H9 (cell line): ENCODE measurements around the gene KCNG2. TPM values are rescaled to one million over a fixed set of nuclear protein-coding genes. Genes with fewer than 3 reads are reported as not detected.

Source experiments
- DNase-seq: peaks from one replicate; pipeline ENCODE4 v3.0.0-alpha.2; 2017
- H2AFZ ChIP-seq: one replicate; pipeline ENCODE4 v1.6.1; 2013; ENCODE audit warnings: mild to moderate bottlenecking, low read length, control low read depth, moderate library complexity
- H2AK5ac ChIP-seq: 2 replicates; pipeline ENCODE4 v1.6.1; 2013; ENCODE audit warnings: low read length, control low read depth, mixed read lengths; ENCODE audit not compliant: insufficient read length
- H2BK120ac ChIP-seq: one replicate; pipeline ENCODE4 v1.6.1; 2013; ENCODE audit warnings: low read depth, mild to moderate bottlenecking, low read length, control low read depth, inconsistent platforms; ENCODE audit not compliant: poor library complexity, severe bottlenecking
- H2BK12ac ChIP-seq: 2 replicates; pipeline ENCODE4 v1.6.1; 2013; ENCODE audit warnings: low read length, control low read depth, mixed read lengths, low read depth; ENCODE audit not compliant: insufficient read length
- H2BK15ac ChIP-seq: 2 replicates; pipeline ENCODE4 v1.6.1; 2013; ENCODE audit warnings: low read depth, low read length, control low read depth
- H2BK20ac ChIP-seq: one replicate; pipeline ENCODE4 v1.6.1; 2013; ENCODE audit warnings: low read depth, mild to moderate bottlenecking, low read length, control low read depth, inconsistent platforms; ENCODE audit not compliant: poor library complexity, severe bottlenecking
- H2BK5ac ChIP-seq: 2 replicates; pipeline ENCODE4 v1.6.1; 2013; ENCODE audit warnings: low read length, control low read depth, mixed read lengths; ENCODE audit not compliant: insufficient read length
- H3K14ac ChIP-seq: 2 replicates; pipeline ENCODE4 v1.6.1; 2013; ENCODE audit warnings: low read length, control low read depth; ENCODE audit not compliant: insufficient read depth
- H3K18ac ChIP-seq: 2 replicates; pipeline ENCODE4 v1.6.1; 2013; ENCODE audit warnings: low read depth, mild to moderate bottlenecking, mixed read lengths, low read length, control low read depth; ENCODE audit not compliant: insufficient read length
- H3K23ac ChIP-seq: 2 replicates; pipeline ENCODE4 v1.6.1; 2013; ENCODE audit warnings: low read length, control low read depth, mixed read lengths, low read depth; ENCODE audit not compliant: insufficient read length
- H3K23me2 ChIP-seq: 2 replicates; pipeline ENCODE4 v1.6.1; 2013; ENCODE audit warnings: low read depth, mild to moderate bottlenecking, mixed read lengths, low read length, control low read depth; ENCODE audit not compliant: insufficient read length, poor library complexity, severe bottlenecking
- H3K27ac ChIP-seq: 2 replicates; pipeline ENCODE4 v1.5.1; 2013; ENCODE audit warnings: low read length, control low read depth, mixed read lengths, low read depth; ENCODE audit not compliant: insufficient read length
- H3K27me3 ChIP-seq: 2 replicates; pipeline ENCODE4 v1.6.1; 2013; ENCODE audit warnings: low read length, control low read depth, inconsistent platforms; ENCODE audit not compliant: insufficient read depth
- H3K4ac ChIP-seq: 2 replicates; pipeline ENCODE4 v1.6.1; 2013; ENCODE audit warnings: low read depth, mild to moderate bottlenecking, control low read depth, inconsistent platforms, low read length, moderate library complexity
- H3K4me1 ChIP-seq: 2 replicates; pipeline ENCODE4 v1.6.1; 2013; ENCODE audit warnings: low read length, control low read depth, inconsistent platforms; ENCODE audit not compliant: insufficient read depth
- H3K4me2 ChIP-seq: 2 replicates; pipeline ENCODE4 v1.6.1; 2013; ENCODE audit warnings: low read length, control low read depth, mixed read lengths; ENCODE audit not compliant: insufficient read length, insufficient read depth
- H3K56ac ChIP-seq: 2 replicates; pipeline ENCODE4 v1.6.1; 2013; ENCODE audit warnings: low read depth, mild to moderate bottlenecking, mixed read lengths, low read length, control low read depth; ENCODE audit not compliant: insufficient read length
- H3K79me1 ChIP-seq: 2 replicates; pipeline ENCODE4 v1.6.1; 2013; ENCODE audit warnings: low read depth, mild to moderate bottlenecking, moderate library complexity, low read length, control low read depth, inconsistent platforms; ENCODE audit not compliant: insufficient read depth, poor library complexity, severe bottlenecking
- H3K79me2 ChIP-seq: 2 replicates; pipeline ENCODE4 v1.6.1; 2013; ENCODE audit warnings: low read length, control low read depth, inconsistent platforms; ENCODE audit not compliant: insufficient read depth
- H3K9ac ChIP-seq: 2 replicates; pipeline ENCODE4 v1.6.1; 2013; ENCODE audit warnings: low read length, control low read depth, mixed read lengths; ENCODE audit not compliant: insufficient read length; ENCODE audit errors: extremely low read depth
- H3K9me3 ChIP-seq: one replicate; pipeline ENCODE4 v1.6.1; 2013; ENCODE audit warnings: low read depth, low read length, inconsistent platforms; ENCODE audit not compliant: control insufficient read depth
- H3T11ph ChIP-seq: one replicate; pipeline ENCODE4 v1.6.1; 2013; ENCODE audit warnings: mild to moderate bottlenecking, low read length, control low read depth, inconsistent platforms
- H4K20me1 ChIP-seq: one replicate; pipeline ENCODE4 v1.6.1; 2013; ENCODE audit not compliant: control insufficient read depth, insufficient read length, insufficient read depth
- H4K5ac ChIP-seq: 2 replicates; pipeline ENCODE4 v1.6.1; 2013; ENCODE audit warnings: low read depth, mild to moderate bottlenecking, mixed read lengths, low read length, control low read depth; ENCODE audit not compliant: insufficient read length
- H4K8ac ChIP-seq: replicated peaks from 2 replicates; pipeline ENCODE4 v1.6.1; 2013; ENCODE audit warnings: low read length, control low read depth, mixed read lengths, low read depth; ENCODE audit not compliant: insufficient read length
- H4K91ac ChIP-seq: 2 replicates; pipeline ENCODE4 v1.6.1; 2013; ENCODE audit warnings: low read depth, mild to moderate bottlenecking, moderate library complexity, mixed read lengths, low read length, control low read depth; ENCODE audit not compliant: insufficient read length
- H3K27ac Mint-ChIP-seq, 3 experiments: 2 replicates in 2 of 3; 3 replicates in 1 of 3; pipeline ENCODE4 v1.8.0; 2020 to 2021; ENCODE audit warnings: mixed read lengths in 3 of 3, mild to moderate bottlenecking in 1 of 3, moderate library complexity in 1 of 3
- H3K27me3 Mint-ChIP-seq: 2 replicates; pipeline ENCODE4 v1.8.0; 2021; ENCODE audit warnings: low read depth, mild to moderate bottlenecking, moderate library complexity, mixed read lengths
- H3K36me3 Mint-ChIP-seq, 3 experiments: 2 replicates in 2 of 3; 3 replicates in 1 of 3; pipeline ENCODE4 v1.8.0; 2020 to 2021; ENCODE audit warnings: low read depth in 3 of 3, mixed read lengths in 3 of 3; ENCODE audit not compliant: insufficient read depth in 1 of 3
- H3K4me1 Mint-ChIP-seq, 2 experiments: 2 replicates each; pipeline ENCODE4 v1.8.0; 2020; ENCODE audit warnings: mixed read lengths in 2 of 2
- H3K4me3 Mint-ChIP-seq, 2 experiments: 2 replicates in 1 of 2; 3 replicates in 1 of 2; pipeline ENCODE4 v1.8.0; 2020 to 2021; ENCODE audit warnings: mild to moderate bottlenecking in 2 of 2, mixed read lengths in 2 of 2, moderate library complexity in 1 of 2
- H3K9me3 Mint-ChIP-seq, 2 experiments: 2 replicates in 1 of 2; 3 replicates in 1 of 2; pipeline ENCODE4 v1.8.0; 2020; ENCODE audit warnings: mild to moderate bottlenecking in 2 of 2, mixed read lengths in 2 of 2, moderate library complexity in 1 of 2
- WGBS: extraction: QIAGEN DNeasy Blood & Tissue Kit; methylation state at CpG from one replicate; pipeline ENCODE4 v1.1.7; 2013; ENCODE audit warnings: missing lambda C conversion rate, low lambda C conversion rate, mixed read lengths; ENCODE audit not compliant: insufficient read length; ENCODE audit errors: extremely low coverage; 5-methylcytosine and 5-hydroxymethylcytosine counted together
- total RNA-seq: library from RNA; stranded (reverse); gene quantifications from 2 replicates; pipeline ENCODE4 v1.2.1, GENCODE V29; 2021
- TF ChIP-seq, protein P1 (sequence below): fragments of 200-600 bp; sonication (generic); conservative IDR thresholded peaks from 3 replicates; pipeline ENCODE4 v1.8.0; 2021; ENCODE audit warnings: antibody characterized with exemption, mild to moderate bottlenecking

Gene KCNG2
- total RNA-seq, 1 experiment from 2014 or later: 0.15 TPM

- H3K4me2 ChIP-seq: no peak overlapping the region
- DNase-seq: peak; percentile 23
These were observed 107.7 kb downstream of the KCNG2 start for GRCh38 chr18:79905389-79905911.

More at GRCh38 chr18:79905389-79905911, 107.7 kb downstream of the KCNG2 start:
- Mint-ChIP-seq H3K4me3 (no peak overlapping the region; a peak in 1 of 5 replicates), H3K27me3 (peaks cover under 1% of the 10 kb centered on the region), H3K4me1 (no peaks in the 10 kb centered on the region), H3K36me3 (peaks cover 9 to 35% (median 16%) of the 10 kb centered on the region in 3 experiments), H3K27ac (no peak overlapping the region), H3K9me3 (peaks cover 9 to 21% of the 10 kb centered on the region in 2 experiments)
- Histone ChIP-seq H3K18ac (no peak overlapping the region), H3K23ac (no peak overlapping the region), H2BK15ac (no peak overlapping the region), H3K27ac (no peak overlapping the region), H2BK12ac (no peak overlapping the region), H3T11ph (no peak overlapping the region), H4K20me1 (no peaks in the 10 kb centered on the region), H4K8ac (no peak overlapping the region), H3K56ac (no peak overlapping the region), H2BK120ac (no peak overlapping the region), H4K91ac (no peak overlapping the region), H4K5ac (no peak overlapping the region), H3K9me3 (no peaks in the 10 kb centered on the region), H2BK5ac (no peak overlapping the region), H3K4ac (no peak overlapping the region), H3K9ac (no peak overlapping the region), H3K79me1 (no peaks in the 10 kb centered on the region), H2BK20ac (no peak overlapping the region), H3K27me3 (no peaks in the 10 kb centered on the region), H3K4me1 (no peaks in the 10 kb centered on the region), H3K14ac (no peak overlapping the region), H2AFZ (no peak overlapping the region), H2AK5ac (no peak overlapping the region), H3K23me2 (no peaks in the 10 kb centered on the region), H3K79me2 (no peaks in the 10 kb centered on the region)
- TF ChIP-seq, protein P1, sequence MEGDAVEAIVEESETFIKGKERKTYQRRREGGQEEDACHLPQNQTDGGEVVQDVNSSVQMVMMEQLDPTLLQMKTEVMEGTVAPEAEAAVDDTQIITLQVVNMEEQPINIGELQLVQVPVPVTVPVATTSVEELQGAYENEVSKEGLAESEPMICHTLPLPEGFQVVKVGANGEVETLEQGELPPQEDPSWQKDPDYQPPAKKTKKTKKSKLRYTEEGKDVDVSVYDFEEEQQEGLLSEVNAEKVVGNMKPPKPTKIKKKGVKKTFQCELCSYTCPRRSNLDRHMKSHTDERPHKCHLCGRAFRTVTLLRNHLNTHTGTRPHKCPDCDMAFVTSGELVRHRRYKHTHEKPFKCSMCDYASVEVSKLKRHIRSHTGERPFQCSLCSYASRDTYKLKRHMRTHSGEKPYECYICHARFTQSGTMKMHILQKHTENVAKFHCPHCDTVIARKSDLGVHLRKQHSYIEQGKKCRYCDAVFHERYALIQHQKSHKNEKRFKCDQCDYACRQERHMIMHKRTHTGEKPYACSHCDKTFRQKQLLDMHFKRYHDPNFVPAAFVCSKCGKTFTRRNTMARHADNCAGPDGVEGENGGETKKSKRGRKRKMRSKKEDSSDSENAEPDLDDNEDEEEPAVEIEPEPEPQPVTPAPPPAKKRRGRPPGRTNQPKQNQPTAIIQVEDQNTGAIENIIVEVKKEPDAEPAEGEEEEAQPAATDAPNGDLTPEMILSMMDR: no peak
- WGBS: no CpG with 5 or more reads among the region's 21 CpGs
